ENCODE data around the gene TBC1D10A.

GRCh38 chr22:30297276-30297990 lies 29.3 kb downstream of the TBC1D10A start:
- TF ChIP-seq CTCF (IDR thresholded peaks at IDR 0.05; ENCODE audit: low read depth, low read length) (no peak), EZH2phosphoT487 (IDR thresholded peaks at IDR 0.05; ENCODE audit: low read depth) (no peak)
